Measurements from ENCODE around the gene ASS1.

- TF ChIP-seq, protein P1, sequence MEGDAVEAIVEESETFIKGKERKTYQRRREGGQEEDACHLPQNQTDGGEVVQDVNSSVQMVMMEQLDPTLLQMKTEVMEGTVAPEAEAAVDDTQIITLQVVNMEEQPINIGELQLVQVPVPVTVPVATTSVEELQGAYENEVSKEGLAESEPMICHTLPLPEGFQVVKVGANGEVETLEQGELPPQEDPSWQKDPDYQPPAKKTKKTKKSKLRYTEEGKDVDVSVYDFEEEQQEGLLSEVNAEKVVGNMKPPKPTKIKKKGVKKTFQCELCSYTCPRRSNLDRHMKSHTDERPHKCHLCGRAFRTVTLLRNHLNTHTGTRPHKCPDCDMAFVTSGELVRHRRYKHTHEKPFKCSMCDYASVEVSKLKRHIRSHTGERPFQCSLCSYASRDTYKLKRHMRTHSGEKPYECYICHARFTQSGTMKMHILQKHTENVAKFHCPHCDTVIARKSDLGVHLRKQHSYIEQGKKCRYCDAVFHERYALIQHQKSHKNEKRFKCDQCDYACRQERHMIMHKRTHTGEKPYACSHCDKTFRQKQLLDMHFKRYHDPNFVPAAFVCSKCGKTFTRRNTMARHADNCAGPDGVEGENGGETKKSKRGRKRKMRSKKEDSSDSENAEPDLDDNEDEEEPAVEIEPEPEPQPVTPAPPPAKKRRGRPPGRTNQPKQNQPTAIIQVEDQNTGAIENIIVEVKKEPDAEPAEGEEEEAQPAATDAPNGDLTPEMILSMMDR (IDR thresholded peaks at IDR 0.05) = no peak
- no peak for TF ChIP-seq POLR2AphosphoS5 (IDR thresholded peaks at IDR 0.05)
- no peak for TF ChIP-seq EP300 (IDR thresholded peaks at IDR 0.05)
Measured at GRCh38 chr9:130522233-130522808, 77.6 kb downstream of the ASS1 start.
